ENCODE measurements around the gene TMEM161A. TPM values are rescaled to one million over a fixed set of nuclear protein-coding genes. Genes with fewer than 3 reads are reported as not detected.
A peak's percentile ranks its signal among the peaks of the same experiment; 100 is the strongest.

The TMEM161A gene
- total RNA-seq, 1 experiment from 2014 or later = 46.0 TPM

DNA sequence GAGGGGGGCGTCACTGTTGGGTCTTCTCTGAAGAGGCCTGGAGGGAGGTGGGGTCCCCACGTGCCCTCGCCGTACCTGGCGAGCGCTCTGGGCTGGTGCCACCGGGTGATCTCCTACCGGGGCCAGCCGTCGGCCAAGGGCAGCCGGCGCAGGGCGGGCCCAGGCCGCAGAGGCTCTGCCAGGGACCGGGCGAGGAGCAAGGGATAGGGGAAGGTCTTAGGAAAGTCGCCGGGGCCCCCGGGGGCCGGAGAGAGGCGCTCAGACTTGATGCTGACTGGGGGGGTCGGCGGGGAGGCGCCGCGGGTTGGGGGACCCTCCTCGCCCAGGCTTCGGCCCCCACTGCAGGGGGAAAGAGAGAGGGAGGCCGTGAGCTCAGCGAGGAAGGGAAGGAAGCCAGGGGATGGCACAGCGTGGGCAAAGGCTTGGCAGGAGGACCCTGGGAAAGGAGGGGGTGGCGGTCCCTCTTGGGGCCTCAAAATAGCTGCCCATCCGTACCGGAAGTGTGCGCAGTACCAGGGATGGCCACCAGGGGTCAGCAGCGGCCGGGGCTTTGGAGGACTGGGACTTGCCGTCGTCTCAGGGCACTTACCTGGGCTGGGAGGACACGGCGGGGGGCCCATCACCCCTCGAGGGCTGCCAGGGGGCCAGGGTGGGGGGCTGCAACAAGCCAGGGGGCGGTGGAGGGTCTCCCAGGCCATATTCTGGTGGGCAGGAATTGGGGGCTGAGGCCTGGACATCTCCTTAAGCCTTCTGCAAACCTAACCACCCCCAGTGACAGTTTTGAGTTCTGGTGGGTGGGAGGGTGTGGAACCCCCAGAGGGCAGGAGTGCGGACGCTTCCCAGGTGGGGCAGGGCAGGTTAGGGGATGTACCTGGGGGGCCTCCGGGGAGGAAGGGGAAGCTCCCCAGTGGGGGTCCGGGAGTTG, 7.7 kb upstream of the TMEM161A start:
- no peaks in the 10 kb centered on the region for H3K4me1 Mint-ChIP-seq
- POLR2A ChIA-PET = interaction anchor here (1.0 kb wide), 1 partner anchor 46 kb away, joined by 9 read pairs; the partner anchor contains the start of genes BORCS8 and RFXANK
- TF ChIP-seq SP1 (CRISPR knock-in tag; conservative IDR thresholded peaks at IDR 0.05) (0 out of 2 replicates have a peak, but pooled peaks have one; percentile 37), MXD4 (CRISPR knock-in tag; IDR thresholded peaks at IDR 0.05; ENCODE audit: borderline replicate concordance) (no peak), JUN (CRISPR knock-in tag; IDR thresholded peaks at IDR 0.05) (no peak)
- TF ChIP-seq, protein P1, sequence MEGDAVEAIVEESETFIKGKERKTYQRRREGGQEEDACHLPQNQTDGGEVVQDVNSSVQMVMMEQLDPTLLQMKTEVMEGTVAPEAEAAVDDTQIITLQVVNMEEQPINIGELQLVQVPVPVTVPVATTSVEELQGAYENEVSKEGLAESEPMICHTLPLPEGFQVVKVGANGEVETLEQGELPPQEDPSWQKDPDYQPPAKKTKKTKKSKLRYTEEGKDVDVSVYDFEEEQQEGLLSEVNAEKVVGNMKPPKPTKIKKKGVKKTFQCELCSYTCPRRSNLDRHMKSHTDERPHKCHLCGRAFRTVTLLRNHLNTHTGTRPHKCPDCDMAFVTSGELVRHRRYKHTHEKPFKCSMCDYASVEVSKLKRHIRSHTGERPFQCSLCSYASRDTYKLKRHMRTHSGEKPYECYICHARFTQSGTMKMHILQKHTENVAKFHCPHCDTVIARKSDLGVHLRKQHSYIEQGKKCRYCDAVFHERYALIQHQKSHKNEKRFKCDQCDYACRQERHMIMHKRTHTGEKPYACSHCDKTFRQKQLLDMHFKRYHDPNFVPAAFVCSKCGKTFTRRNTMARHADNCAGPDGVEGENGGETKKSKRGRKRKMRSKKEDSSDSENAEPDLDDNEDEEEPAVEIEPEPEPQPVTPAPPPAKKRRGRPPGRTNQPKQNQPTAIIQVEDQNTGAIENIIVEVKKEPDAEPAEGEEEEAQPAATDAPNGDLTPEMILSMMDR (IDR thresholded peaks at IDR 0.05) = peak; percentile 98
- H3K9me3 Mint-ChIP-seq = no peaks in the 10 kb centered on the region
- CTCF ChIA-PET = interaction anchor here (0.5 to 3.8 kb wide), 32 partner anchors 9 to 1920 kb away, joined by 3 to 52 read pairs (median 4); partner anchors contain the start of genes BORCS8, MEF2B, NR2C2AP and RFXANK
- ATAC-seq = peak; percentile 83
- H3K36me3 Mint-ChIP-seq = no peaks in the 10 kb centered on the region
- no peak overlapping the region for H3K4me3 Mint-ChIP-seq
- H3K27me3 Mint-ChIP-seq (ENCODE audit: low read depth) = peaks cover 31% of the 10 kb centered on the region
- DNase-seq (ENCODE audit: low spot score) = peak; percentile 94
- H3K27ac Mint-ChIP-seq = no peak overlapping the region

DNA sequence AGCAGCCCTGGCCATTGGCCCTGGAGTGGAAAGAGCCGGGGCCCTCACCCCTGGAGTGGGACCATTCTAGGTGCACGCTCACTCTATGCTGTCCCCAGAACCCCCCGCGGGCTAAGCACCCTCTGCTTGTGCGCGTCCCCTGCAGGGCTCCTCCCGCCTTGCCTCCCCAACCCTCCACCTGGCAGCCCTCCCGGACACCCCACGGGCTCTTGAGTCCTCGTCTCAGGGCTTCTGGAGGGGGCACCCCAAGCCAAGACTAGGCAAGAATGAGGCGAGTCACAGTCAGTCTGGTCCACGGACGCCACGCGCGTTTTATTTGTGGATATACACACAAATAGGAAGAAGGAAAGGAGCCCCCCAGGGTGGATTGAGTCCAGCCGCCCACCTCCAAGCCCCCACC, 7.0 kb upstream of the TMEM161A start:
- CTCF ChIA-PET = interaction anchor here (0.5 to 3.8 kb wide), 29 partner anchors 8 to 94 kb away, joined by 3 to 52 read pairs (median 3); partner anchors contain the start of genes BORCS8, MEF2B, NR2C2AP and RFXANK
- peaks cover 37% of the 10 kb centered on the region for H3K27me3 Mint-ChIP-seq (ENCODE audit: low read depth)
- no peak for TF ChIP-seq NFYB (CRISPR knock-in tag; conservative IDR thresholded peaks at IDR 0.05; ENCODE audit: low read depth)
- no peak for TF ChIP-seq PRRX2 (CRISPR knock-in tag; IDR thresholded peaks at IDR 0.05)
- TF ChIP-seq, protein P2, sequence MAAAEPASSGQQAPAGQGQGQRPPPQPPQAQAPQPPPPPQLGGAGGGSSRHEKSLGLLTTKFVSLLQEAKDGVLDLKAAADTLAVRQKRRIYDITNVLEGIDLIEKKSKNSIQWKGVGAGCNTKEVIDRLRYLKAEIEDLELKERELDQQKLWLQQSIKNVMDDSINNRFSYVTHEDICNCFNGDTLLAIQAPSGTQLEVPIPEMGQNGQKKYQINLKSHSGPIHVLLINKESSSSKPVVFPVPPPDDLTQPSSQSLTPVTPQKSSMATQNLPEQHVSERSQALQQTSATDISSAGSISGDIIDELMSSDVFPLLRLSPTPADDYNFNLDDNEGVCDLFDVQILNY (CRISPR knock-in tag; IDR thresholded peaks at IDR 0.05) = no peak
- no peak for TF ChIP-seq JAZF1 (CRISPR knock-in tag; IDR thresholded peaks at IDR 0.05)
- no peak for TF ChIP-seq ZNF671 (CRISPR knock-in tag; IDR thresholded peaks at IDR 0.05)
- TF ChIP-seq RELA (CRISPR knock-in tag; IDR thresholded peaks at IDR 0.05; ENCODE audit: borderline replicate concordance) = no peak
- TF ChIP-seq, protein P3, sequence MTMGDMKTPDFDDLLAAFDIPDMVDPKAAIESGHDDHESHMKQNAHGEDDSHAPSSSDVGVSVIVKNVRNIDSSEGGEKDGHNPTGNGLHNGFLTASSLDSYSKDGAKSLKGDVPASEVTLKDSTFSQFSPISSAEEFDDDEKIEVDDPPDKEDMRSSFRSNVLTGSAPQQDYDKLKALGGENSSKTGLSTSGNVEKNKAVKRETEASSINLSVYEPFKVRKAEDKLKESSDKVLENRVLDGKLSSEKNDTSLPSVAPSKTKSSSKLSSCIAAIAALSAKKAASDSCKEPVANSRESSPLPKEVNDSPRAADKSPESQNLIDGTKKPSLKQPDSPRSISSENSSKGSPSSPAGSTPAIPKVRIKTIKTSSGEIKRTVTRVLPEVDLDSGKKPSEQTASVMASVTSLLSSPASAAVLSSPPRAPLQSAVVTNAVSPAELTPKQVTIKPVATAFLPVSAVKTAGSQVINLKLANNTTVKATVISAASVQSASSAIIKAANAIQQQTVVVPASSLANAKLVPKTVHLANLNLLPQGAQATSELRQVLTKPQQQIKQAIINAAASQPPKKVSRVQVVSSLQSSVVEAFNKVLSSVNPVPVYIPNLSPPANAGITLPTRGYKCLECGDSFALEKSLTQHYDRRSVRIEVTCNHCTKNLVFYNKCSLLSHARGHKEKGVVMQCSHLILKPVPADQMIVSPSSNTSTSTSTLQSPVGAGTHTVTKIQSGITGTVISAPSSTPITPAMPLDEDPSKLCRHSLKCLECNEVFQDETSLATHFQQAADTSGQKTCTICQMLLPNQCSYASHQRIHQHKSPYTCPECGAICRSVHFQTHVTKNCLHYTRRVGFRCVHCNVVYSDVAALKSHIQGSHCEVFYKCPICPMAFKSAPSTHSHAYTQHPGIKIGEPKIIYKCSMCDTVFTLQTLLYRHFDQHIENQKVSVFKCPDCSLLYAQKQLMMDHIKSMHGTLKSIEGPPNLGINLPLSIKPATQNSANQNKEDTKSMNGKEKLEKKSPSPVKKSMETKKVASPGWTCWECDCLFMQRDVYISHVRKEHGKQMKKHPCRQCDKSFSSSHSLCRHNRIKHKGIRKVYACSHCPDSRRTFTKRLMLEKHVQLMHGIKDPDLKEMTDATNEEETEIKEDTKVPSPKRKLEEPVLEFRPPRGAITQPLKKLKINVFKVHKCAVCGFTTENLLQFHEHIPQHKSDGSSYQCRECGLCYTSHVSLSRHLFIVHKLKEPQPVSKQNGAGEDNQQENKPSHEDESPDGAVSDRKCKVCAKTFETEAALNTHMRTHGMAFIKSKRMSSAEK (CRISPR knock-in tag; IDR thresholded peaks at IDR 0.05; ENCODE audit: borderline replicate concordance) = no peak
- no peak for TF ChIP-seq NFATC4 (CRISPR knock-in tag; IDR thresholded peaks at IDR 0.05)
- TF ChIP-seq, protein P4, sequence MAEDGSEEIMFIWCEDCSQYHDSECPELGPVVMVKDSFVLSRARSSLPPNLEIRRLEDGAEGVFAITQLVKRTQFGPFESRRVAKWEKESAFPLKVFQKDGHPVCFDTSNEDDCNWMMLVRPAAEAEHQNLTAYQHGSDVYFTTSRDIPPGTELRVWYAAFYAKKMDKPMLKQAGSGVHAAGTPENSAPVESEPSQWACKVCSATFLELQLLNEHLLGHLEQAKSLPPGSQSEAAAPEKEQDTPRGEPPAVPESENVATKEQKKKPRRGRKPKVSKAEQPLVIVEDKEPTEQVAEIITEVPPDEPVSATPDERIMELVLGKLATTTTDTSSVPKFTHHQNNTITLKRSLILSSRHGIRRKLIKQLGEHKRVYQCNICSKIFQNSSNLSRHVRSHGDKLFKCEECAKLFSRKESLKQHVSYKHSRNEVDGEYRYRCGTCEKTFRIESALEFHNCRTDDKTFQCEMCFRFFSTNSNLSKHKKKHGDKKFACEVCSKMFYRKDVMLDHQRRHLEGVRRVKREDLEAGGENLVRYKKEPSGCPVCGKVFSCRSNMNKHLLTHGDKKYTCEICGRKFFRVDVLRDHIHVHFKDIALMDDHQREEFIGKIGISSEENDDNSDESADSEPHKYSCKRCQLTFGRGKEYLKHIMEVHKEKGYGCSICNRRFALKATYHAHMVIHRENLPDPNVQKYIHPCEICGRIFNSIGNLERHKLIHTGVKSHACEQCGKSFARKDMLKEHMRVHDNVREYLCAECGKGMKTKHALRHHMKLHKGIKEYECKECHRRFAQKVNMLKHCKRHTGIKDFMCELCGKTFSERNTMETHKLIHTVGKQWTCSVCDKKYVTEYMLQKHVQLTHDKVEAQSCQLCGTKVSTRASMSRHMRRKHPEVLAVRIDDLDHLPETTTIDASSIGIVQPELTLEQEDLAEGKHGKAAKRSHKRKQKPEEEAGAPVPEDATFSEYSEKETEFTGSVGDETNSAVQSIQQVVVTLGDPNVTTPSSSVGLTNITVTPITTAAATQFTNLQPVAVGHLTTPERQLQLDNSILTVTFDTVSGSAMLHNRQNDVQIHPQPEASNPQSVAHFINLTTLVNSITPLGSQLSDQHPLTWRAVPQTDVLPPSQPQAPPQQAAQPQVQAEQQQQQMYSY (CRISPR knock-in tag; IDR thresholded peaks at IDR 0.05) = no peak
- no peak for TF ChIP-seq ZNF423 (CRISPR knock-in tag; IDR thresholded peaks at IDR 0.05)
- TF ChIP-seq ATF1 (CRISPR knock-in tag; IDR thresholded peaks at IDR 0.05) = no peak
- H3K4me1 Mint-ChIP-seq = no peaks in the 10 kb centered on the region
- H3K27ac Mint-ChIP-seq = no peak overlapping the region
- H3K36me3 Mint-ChIP-seq = no peaks in the 10 kb centered on the region
- H3K4me3 Mint-ChIP-seq = no peak overlapping the region
- ATAC-seq (no peak), DNase-seq (ENCODE audit: low spot score) (no peak)
- H3K9me3 Mint-ChIP-seq = no peaks in the 10 kb centered on the region
- POLR2A ChIA-PET = interaction anchor here (1.0 kb wide), 1 partner anchor 46 kb away, joined by 9 read pairs; the partner anchor contains the start of genes BORCS8 and RFXANK
